Measurements from ENCODE around the gene ZSCAN5B. TPM values are rescaled to one million over a fixed set of nuclear protein-coding genes. Genes with fewer than 3 reads are reported as not detected.
"Not testable (repeated sequence)": the region's sequence is repeated elsewhere in the genome, so short reads cannot be mapped to it uniquely, and the experiment has no call there.

Gene ZSCAN5B
- total RNA-seq, 3 donors from 2014 or later: not detected

- Histone ChIP-seq H3K36me3 (ENCODE audit: low read depth) (no peaks in the 10 kb centered on the region), H3K9me3 (no peaks in the 10 kb centered on the region), H3K4me3 (no peak overlapping the region), H3K4me1 (ENCODE audit: low read depth) (peaks cover 4% of the 10 kb centered on the region)
- TF ChIP-seq CTCF (IDR thresholded peaks at IDR 0.05): no peak
- ATAC-seq: no peak
- no peak for DNase-seq
- intact Hi-C loops (cut with DNase I, micrococcal nuclease): no loop called here
Observed at GRCh38 chr19:56218961-56219360, 21.4 kb upstream of the ZSCAN5B start.

- DNase-seq (peak in 1 of 3 donors; percentile 19), ATAC-seq (no peak)
- peaks cover 4% of the 10 kb centered on the region for H3K4me1 ChIP-seq (ENCODE audit: low read depth)
- H3K4me3 ChIP-seq: no peak overlapping the region
- H3K9me3 ChIP-seq: no peaks in the 10 kb centered on the region
- intact Hi-C loops (cut with DNase I, micrococcal nuclease): no loop called here
- H3K36me3 ChIP-seq (ENCODE audit: low read depth): no peaks in the 10 kb centered on the region
- no peak for TF ChIP-seq CTCF (IDR thresholded peaks at IDR 0.05)
Observed at GRCh38 chr19:56217039-56217949, 19.7 kb upstream of the ZSCAN5B start.

GRCh38 chr19:56211718-56212117, 14.1 kb upstream of the ZSCAN5B start:
- no peak for ATAC-seq
- no peaks in the 10 kb centered on the region for H3K4me1 ChIP-seq (ENCODE audit: low read depth)
- H3K4me3 ChIP-seq: no peak overlapping the region
- no peak for TF ChIP-seq CTCF (IDR thresholded peaks at IDR 0.05)
- intact Hi-C loops (cut with DNase I, micrococcal nuclease): no loop called here
- no peak for DNase-seq
- no peaks in the 10 kb centered on the region for H3K36me3 ChIP-seq (ENCODE audit: low read depth)
- H3K9me3 ChIP-seq: no peaks in the 10 kb centered on the region

GRCh38 chr19:56210036-56210435, 12.5 kb upstream of the ZSCAN5B start:
- not testable (repeated sequence) for ATAC-seq

GRCh38 chr19:56209091-56209490, 11.5 kb upstream of the ZSCAN5B start:
- Histone ChIP-seq H3K4me3 (no peak overlapping the region), H3K36me3 (ENCODE audit: low read depth) (no peaks in the 10 kb centered on the region), H3K4me1 (ENCODE audit: low read depth) (no peaks in the 10 kb centered on the region), H3K9me3 (no peaks in the 10 kb centered on the region)
- intact Hi-C loops (cut with DNase I, micrococcal nuclease): no loop called here
- no peak for ATAC-seq
- TF ChIP-seq CTCF (IDR thresholded peaks at IDR 0.05): no peak
- no peak for DNase-seq

More at GRCh38 chr19:56210036-56210435, 12.5 kb upstream of the ZSCAN5B start:
- H3K4me1 ChIP-seq (ENCODE audit: low read depth); H3K36me3 ChIP-seq (ENCODE audit: low read depth); H3K4me3 ChIP-seq; DNase-seq; H3K9me3 ChIP-seq; intact Hi-C loops (cut with DNase I, micrococcal nuclease): not testable (repeated sequence)

GRCh38 chr19:56207581-56207980, 10.0 kb upstream of the ZSCAN5B start:
- H3K9me3 ChIP-seq, ATAC-seq, DNase-seq: not testable (repeated sequence)

More at GRCh38 chr19:56207581-56207980, 10.0 kb upstream of the ZSCAN5B start:
- intact Hi-C loops (cut with DNase I, micrococcal nuclease); H3K4me1 ChIP-seq (ENCODE audit: low read depth); H3K4me3 ChIP-seq; H3K36me3 ChIP-seq (ENCODE audit: low read depth): not testable (repeated sequence)
